Measurements from ENCODE around the gene TMEM235. TPM values are rescaled to one million over a fixed set of nuclear protein-coding genes. Genes with fewer than 3 reads are reported as not detected.

Gene TMEM235
- total and polyA plus RNA-seq, 2 experiments from 2014 or later = not detected

DNA sequence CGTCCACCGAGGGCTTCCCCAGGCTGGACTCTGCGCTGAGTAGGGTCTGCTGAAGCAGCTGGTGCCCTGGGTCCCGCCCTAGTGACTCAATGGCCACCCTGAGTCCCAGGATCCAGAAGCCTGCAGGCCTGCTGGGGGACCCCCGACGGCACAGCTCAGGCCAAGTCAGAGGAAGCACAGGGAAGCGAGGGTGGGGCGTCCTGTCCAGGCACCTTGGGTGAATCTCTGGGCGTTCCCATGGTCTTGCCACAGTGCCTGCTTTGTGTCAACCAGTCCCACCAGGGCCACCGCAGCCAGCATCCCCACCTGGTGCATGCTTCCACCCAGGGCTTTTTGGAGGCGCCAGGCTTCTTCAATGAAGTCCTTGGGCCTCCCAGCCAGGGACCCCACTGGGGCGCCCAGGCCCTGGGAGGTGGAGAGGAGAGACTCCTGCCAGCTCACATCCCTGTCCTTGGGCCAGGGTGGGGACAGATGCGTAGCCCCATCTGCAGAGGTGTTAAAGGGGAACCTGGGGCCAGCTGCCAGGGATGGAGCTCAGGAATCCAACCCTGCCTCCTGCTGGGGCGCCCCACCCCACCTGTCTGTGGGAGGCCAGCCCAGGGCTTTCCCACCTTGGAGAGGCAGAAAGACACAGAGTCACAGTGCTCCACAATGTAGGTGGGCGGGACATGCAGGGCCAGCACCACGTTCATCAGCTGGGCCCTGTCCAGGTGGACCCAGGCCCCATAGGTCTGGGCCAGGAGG lies 17.8 kb downstream of the TMEM235 start:
- peaks cover 6% of the 10 kb centered on the region for H3F3A ChIP-seq (replicated peaks; ENCODE audit: low read depth)
- ATAC-seq (no peak), DNase-seq (ENCODE audit: low spot score) (no peak)
- H2AFZ ChIP-seq = no peak overlapping the region
- Mint-ChIP-seq H3K36me3 (ENCODE audit: low read depth) (peaks cover 3% of the 10 kb centered on the region; the same call in 1 of the 3 replicates), H3K27ac (no peak overlapping the region), H3K4me3 (no peak overlapping the region), H3K27me3 (ENCODE audit: insufficient read depth, low read depth, poor library complexity) (peaks cover 24% of the 10 kb centered on the region), H3K9me3 (peaks cover 7% of the 10 kb centered on the region; the same call in 2 of the 3 replicates), H3K4me1 (peaks cover 24% of the 10 kb centered on the region; the same call in 2 of the 3 replicates)
- no peak overlapping the region for H3K4me2 ChIP-seq
- H3K4me3 ChIP-seq = no peak overlapping the region
- H3K36me3 ChIP-seq (ENCODE audit: insufficient read depth) = no peaks in the 10 kb centered on the region
- peaks cover 12% of the 10 kb centered on the region for H3K4me1 ChIP-seq (ENCODE audit: insufficient read depth)
- TF ChIP-seq EZH2 (IDR thresholded peaks at IDR 0.05; ENCODE audit: low read depth, unreplicated experiment) = no peak
- no peak for TF ChIP-seq STAT1 (IDR thresholded peaks at IDR 0.05; ENCODE audit: unreplicated experiment)
- no peak for TF ChIP-seq POLR2AphosphoS5 (IDR thresholded peaks at IDR 0.05; ENCODE audit: low read depth)
- TF ChIP-seq, protein P1, sequence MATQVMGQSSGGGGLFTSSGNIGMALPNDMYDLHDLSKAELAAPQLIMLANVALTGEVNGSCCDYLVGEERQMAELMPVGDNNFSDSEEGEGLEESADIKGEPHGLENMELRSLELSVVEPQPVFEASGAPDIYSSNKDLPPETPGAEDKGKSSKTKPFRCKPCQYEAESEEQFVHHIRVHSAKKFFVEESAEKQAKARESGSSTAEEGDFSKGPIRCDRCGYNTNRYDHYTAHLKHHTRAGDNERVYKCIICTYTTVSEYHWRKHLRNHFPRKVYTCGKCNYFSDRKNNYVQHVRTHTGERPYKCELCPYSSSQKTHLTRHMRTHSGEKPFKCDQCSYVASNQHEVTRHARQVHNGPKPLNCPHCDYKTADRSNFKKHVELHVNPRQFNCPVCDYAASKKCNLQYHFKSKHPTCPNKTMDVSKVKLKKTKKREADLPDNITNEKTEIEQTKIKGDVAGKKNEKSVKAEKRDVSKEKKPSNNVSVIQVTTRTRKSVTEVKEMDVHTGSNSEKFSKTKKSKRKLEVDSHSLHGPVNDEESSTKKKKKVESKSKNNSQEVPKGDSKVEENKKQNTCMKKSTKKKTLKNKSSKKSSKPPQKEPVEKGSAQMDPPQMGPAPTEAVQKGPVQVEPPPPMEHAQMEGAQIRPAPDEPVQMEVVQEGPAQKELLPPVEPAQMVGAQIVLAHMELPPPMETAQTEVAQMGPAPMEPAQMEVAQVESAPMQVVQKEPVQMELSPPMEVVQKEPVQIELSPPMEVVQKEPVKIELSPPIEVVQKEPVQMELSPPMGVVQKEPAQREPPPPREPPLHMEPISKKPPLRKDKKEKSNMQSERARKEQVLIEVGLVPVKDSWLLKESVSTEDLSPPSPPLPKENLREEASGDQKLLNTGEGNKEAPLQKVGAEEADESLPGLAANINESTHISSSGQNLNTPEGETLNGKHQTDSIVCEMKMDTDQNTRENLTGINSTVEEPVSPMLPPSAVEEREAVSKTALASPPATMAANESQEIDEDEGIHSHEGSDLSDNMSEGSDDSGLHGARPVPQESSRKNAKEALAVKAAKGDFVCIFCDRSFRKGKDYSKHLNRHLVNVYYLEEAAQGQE (IDR thresholded peaks at IDR 0.05; ENCODE audit: unreplicated experiment) = no peak
- no peak for TF ChIP-seq CREB1 (CRISPR knock-in tag; IDR thresholded peaks at IDR 0.05; ENCODE audit: low read depth)
- TF ChIP-seq, protein P2, sequence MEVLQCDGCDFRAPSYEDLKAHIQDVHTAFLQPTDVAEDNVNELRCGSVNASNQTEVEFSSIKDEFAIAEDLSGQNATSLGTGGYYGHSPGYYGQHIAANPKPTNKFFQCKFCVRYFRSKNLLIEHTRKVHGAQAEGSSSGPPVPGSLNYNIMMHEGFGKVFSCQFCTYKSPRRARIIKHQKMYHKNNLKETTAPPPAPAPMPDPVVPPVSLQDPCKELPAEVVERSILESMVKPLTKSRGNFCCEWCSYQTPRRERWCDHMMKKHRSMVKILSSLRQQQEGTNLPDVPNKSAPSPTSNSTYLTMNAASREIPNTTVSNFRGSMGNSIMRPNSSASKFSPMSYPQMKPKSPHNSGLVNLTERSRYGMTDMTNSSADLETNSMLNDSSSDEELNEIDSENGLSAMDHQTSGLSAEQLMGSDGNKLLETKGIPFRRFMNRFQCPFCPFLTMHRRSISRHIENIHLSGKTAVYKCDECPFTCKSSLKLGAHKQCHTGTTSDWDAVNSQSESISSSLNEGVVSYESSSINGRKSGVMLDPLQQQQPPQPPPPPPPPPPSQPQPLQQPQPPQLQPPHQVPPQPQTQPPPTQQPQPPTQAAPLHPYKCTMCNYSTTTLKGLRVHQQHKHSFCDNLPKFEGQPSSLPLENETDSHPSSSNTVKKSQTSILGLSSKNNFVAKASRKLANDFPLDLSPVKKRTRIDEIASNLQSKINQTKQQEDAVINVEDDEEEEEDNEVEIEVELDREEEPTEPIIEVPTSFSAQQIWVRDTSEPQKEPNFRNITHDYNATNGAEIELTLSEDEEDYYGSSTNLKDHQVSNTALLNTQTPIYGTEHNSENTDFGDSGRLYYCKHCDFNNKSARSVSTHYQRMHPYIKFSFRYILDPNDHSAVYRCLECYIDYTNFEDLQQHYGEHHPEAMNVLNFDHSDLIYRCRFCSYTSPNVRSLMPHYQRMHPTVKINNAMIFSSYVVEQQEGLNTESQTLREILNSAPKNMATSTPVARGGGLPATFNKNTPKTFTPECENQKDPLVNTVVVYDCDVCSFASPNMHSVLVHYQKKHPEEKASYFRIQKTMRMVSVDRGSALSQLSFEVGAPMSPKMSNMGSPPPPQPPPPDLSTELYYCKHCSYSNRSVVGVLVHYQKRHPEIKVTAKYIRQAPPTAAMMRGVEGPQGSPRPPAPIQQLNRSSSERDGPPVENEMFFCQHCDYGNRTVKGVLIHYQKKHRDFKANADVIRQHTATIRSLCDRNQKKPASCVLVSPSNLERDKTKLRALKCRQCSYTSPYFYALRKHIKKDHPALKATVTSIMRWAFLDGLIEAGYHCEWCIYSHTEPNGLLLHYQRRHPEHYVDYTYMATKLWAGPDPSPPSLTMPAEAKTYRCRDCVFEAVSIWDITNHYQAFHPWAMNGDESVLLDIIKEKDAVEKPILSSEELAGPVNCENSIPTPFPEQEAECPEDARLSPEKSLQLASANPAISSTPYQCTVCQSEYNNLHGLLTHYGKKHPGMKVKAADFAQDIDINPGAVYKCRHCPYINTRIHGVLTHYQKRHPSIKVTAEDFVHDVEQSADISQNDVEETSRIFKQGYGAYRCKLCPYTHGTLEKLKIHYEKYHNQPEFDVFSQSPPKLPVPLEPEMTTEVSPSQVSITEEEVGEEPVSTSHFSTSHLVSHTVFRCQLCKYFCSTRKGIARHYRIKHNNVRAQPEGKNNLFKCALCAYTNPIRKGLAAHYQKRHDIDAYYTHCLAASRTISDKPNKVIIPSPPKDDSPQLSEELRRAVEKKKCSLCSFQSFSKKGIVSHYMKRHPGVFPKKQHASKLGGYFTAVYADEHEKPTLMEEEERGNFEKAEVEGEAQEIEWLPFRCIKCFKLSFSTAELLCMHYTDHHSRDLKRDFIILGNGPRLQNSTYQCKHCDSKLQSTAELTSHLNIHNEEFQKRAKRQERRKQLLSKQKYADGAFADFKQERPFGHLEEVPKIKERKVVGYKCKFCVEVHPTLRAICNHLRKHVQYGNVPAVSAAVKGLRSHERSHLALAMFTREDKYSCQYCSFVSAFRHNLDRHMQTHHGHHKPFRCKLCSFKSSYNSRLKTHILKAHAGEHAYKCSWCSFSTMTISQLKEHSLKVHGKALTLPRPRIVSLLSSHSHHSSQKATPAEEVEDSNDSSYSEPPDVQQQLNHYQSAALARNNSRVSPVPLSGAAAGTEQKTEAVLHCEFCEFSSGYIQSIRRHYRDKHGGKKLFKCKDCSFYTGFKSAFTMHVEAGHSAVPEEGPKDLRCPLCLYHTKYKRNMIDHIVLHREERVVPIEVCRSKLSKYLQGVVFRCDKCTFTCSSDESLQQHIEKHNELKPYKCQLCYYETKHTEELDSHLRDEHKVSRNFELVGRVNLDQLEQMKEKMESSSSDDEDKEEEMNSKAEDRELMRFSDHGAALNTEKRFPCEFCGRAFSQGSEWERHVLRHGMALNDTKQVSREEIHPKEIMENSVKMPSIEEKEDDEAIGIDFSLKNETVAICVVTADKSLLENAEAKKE (CRISPR knock-in tag; IDR thresholded peaks at IDR 0.05) = no peak
- no peak for TF ChIP-seq ZNF114 (CRISPR knock-in tag; IDR thresholded peaks at IDR 0.05)
- TF ChIP-seq ZNF331 (CRISPR knock-in tag; IDR thresholded peaks at IDR 0.05; ENCODE audit: low read depth) = no peak
- TF ChIP-seq, protein P3, sequence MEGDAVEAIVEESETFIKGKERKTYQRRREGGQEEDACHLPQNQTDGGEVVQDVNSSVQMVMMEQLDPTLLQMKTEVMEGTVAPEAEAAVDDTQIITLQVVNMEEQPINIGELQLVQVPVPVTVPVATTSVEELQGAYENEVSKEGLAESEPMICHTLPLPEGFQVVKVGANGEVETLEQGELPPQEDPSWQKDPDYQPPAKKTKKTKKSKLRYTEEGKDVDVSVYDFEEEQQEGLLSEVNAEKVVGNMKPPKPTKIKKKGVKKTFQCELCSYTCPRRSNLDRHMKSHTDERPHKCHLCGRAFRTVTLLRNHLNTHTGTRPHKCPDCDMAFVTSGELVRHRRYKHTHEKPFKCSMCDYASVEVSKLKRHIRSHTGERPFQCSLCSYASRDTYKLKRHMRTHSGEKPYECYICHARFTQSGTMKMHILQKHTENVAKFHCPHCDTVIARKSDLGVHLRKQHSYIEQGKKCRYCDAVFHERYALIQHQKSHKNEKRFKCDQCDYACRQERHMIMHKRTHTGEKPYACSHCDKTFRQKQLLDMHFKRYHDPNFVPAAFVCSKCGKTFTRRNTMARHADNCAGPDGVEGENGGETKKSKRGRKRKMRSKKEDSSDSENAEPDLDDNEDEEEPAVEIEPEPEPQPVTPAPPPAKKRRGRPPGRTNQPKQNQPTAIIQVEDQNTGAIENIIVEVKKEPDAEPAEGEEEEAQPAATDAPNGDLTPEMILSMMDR (conservative IDR thresholded peaks at IDR 0.05; ENCODE audit: low read depth in 2 of 2) = no peak
- TF ChIP-seq NANOG (IDR thresholded peaks at IDR 0.05; ENCODE audit: borderline replicate concordance) = no peak
- TF ChIP-seq, protein P4, sequence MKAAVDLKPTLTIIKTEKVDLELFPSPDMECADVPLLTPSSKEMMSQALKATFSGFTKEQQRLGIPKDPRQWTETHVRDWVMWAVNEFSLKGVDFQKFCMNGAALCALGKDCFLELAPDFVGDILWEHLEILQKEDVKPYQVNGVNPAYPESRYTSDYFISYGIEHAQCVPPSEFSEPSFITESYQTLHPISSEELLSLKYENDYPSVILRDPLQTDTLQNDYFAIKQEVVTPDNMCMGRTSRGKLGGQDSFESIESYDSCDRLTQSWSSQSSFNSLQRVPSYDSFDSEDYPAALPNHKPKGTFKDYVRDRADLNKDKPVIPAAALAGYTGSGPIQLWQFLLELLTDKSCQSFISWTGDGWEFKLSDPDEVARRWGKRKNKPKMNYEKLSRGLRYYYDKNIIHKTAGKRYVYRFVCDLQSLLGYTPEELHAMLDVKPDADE (IDR thresholded peaks at IDR 0.05) = no peak
- TF ChIP-seq EZH2phosphoT487 (IDR thresholded peaks at IDR 0.05; ENCODE audit: unreplicated experiment) = no peak
- H4K20me1 ChIP-seq (replicated peaks; ENCODE audit: insufficient read depth) = no peaks in the 10 kb centered on the region
- no peaks in the 10 kb centered on the region for H3K27me3 ChIP-seq (ENCODE audit: insufficient read depth)
- no peaks in the 10 kb centered on the region for H3K9me2 ChIP-seq (ENCODE audit: insufficient read depth)
- no peaks in the 10 kb centered on the region for H3K79me2 ChIP-seq (replicated peaks; ENCODE audit: insufficient read depth)
- H3K27ac ChIP-seq (ENCODE audit: low read depth) = no peak overlapping the region
